GM12878 (cell line): ENCODE results near the gene ODF2L. TPM values are rescaled to one million over a fixed set of nuclear protein-coding genes. Genes with fewer than 3 reads are reported as not detected.

Source experiments
- ATAC-seq: fragments of 200-7000 bp; cut with Tn5 transposase; 3 replicates; pipeline ENCODE4 v1.9.1; 2020; ENCODE audit warnings: mild to moderate bottlenecking, moderate library complexity
- BruUV-seq: library from RNA; stranded (reverse); fragments of 400-500 nt; replicated peaks from 2 replicates; lab custom pipeline; 2021; lab: Mats Ljungman, UMichigan
- CTCF ChIA-PET: fragments of 300-600 bp; sonication (Branson Sonifier 250); formaldehyde crosslinking; extraction: SDS; loops from one replicate; lab custom pipeline; 2021; ENCODE audit warnings: inconsistent platforms; lab: Yijun Ruan, JAX
- POLR2A ChIA-PET: fragments of 350-600 bp; formaldehyde crosslinking; extraction: SDS; loops from one replicate; lab custom pipeline; 2021; ENCODE audit warnings: inconsistent platforms; lab: Charles Lee
- RAD21 ChIA-PET: fragments of 300-600 bp; sonication (Branson Sonifier 250); formaldehyde crosslinking; loops from one replicate; lab custom pipeline; 2023; ENCODE audit warnings: antibody characterized with exemption; ENCODE audit not compliant: unreplicated experiment; lab: Charles Lee
- SMC1A ChIA-PET: fragments of 300-600 bp; sonication (Branson Sonifier 250); formaldehyde crosslinking; loops from one replicate; lab custom pipeline; 2023; ENCODE audit not compliant: unreplicated experiment, uncharacterized antibody; lab: Charles Lee
- DNase-seq: peaks from one replicate; pipeline ENCODE4 v3.0.0-alpha.2; 2011; ENCODE audit warnings: low read depth, low spot score
- FAIRE-seq: peaks from 3 replicates; lab custom pipeline; 2011; peaks lifted over from hg19 to GRCh38; lab: Jason Lieb, UNC
- H2AFZ ChIP-seq: 2 replicates; pipeline ENCODE4 v1.6.0; 2011; ENCODE audit warnings: low read depth, low read length, control low read depth; ENCODE audit not compliant: control insufficient read depth
- H3K27ac ChIP-seq: 2 replicates; pipeline ENCODE4 v1.5.1; 2011; ENCODE audit warnings: control low read depth; ENCODE audit not compliant: control insufficient read depth, insufficient read depth
- H3K27me3 ChIP-seq, 2 experiments: replicated peaks in 1 of 2; 2 replicates each; pipeline versions ENCODE4 v1.6.0 to v1.6.1; 2011; ENCODE audit warnings: low read length in 1 of 2; ENCODE audit not compliant: control insufficient read depth in 2 of 2, insufficient read depth in 2 of 2
- H3K36me3 ChIP-seq, 2 experiments: 2 replicates each; pipeline ENCODE4 v1.5.1; 2011; ENCODE audit warnings: low read length in 1 of 2; ENCODE audit not compliant: control insufficient read depth in 2 of 2, insufficient read depth in 2 of 2
- H3K4me1 ChIP-seq: 2 replicates; pipeline ENCODE4 v1.6.1; 2011; ENCODE audit warnings: mild to moderate bottlenecking, low read length, moderate library complexity, mixed read lengths; ENCODE audit not compliant: control insufficient read depth, insufficient read depth
- H3K4me2 ChIP-seq: 2 replicates; pipeline ENCODE4 v1.6.0; 2011; ENCODE audit warnings: control low read depth; ENCODE audit not compliant: control insufficient read depth, insufficient read depth
- H3K4me3 ChIP-seq: fragments of 200-600 bp; sonication (generic); 2 replicates; pipeline ENCODE4 v1.5.1; 2016
- H3K79me2 ChIP-seq: 2 replicates; pipeline ENCODE4 v1.6.0; 2011; ENCODE audit warnings: low read length; ENCODE audit not compliant: control insufficient read depth, insufficient read depth
- H3K9ac ChIP-seq: 2 replicates; pipeline ENCODE4 v1.8.0; 2011; ENCODE audit warnings: low read length, control low read depth, mixed read lengths; ENCODE audit not compliant: control insufficient read depth, insufficient read depth
- H3K9me3 ChIP-seq: replicated peaks from 3 replicates; pipeline ENCODE4 v1.5.1; 2011; ENCODE audit warnings: mild to moderate bottlenecking, low read length; ENCODE audit not compliant: control insufficient read depth, insufficient read depth
- H4K20me1 ChIP-seq: 2 replicates; pipeline ENCODE4 v1.6.0; 2011; ENCODE audit not compliant: control insufficient read depth, insufficient read depth
- ESRRA ChIP-seq: IDR thresholded peaks from 2 replicates; pipeline ENCODE4 v1.6.1; 2012; ENCODE audit warnings: mild to moderate bottlenecking, low read length, improper control_type of control experiment
- PBX3 ChIP-seq: IDR thresholded peaks from 2 replicates; pipeline ENCODE4 v1.6.1; 2011; ENCODE audit warnings: mild to moderate bottlenecking, low read depth, low read length, moderate library complexity; ENCODE audit not compliant: insufficient replicate concordance
- POU2F2 ChIP-seq: IDR thresholded peaks from 3 replicates; pipeline ENCODE4 v1.6.1; 2011; ENCODE audit warnings: low read depth, mild to moderate bottlenecking, low read length, borderline replicate concordance
- TAF1 ChIP-seq: IDR thresholded peaks from 2 replicates; pipeline ENCODE4 v1.6.1; 2011; ENCODE audit warnings: mild to moderate bottlenecking, low read depth, low read length, borderline replicate concordance
- ZBTB33 ChIP-seq: fragments of 450-650 bp; IDR thresholded peaks from 2 replicates; pipeline ENCODE4 v1.6.1; 2017; ENCODE audit warnings: mild to moderate bottlenecking
- ZZZ3 ChIP-seq: IDR thresholded peaks from 2 replicates; pipeline ENCODE4 v1.6.1; 2011; ENCODE audit warnings: low read depth; ENCODE audit not compliant: control insufficient read depth, insufficient read length
- WGBS: methylation state at CpG from one replicate; pipeline ENCODE4 v1.1.6; 2016; ENCODE audit warnings: low lambda C conversion rate; ENCODE audit not compliant: insufficient replicate concordance, insufficient coverage; ENCODE audit errors: missing lambda C conversion rate; 5-methylcytosine and 5-hydroxymethylcytosine counted together
- in situ Hi-C: fragments of 300-500 bp; cut with MboI; formaldehyde crosslinking; loops from 9 replicates; pipeline ENCODE4 v1.14.3; 2018; ENCODE audit warnings: mixed read lengths
- intact Hi-C: fragments of 100-400 bp; cut with micrococcal nuclease; formaldehyde crosslinking; loops from one replicate; pipeline ENCODE4 v1.14.2; 2022; ENCODE audit not compliant: unreplicated experiment
- polyA plus RNA-seq, 11 experiments: library from polyadenylated mRNA; depleted of rRNA in 4 of 11; unstranded in 6 of 11; stranded (reverse) in 5 of 11; fragments of >200 nt; fragmentation: Nextera tagmentation in 4 of 11; fragmentation: Illumina TruSeq in 1 of 11; extraction: Ambion mirVana in 4 of 11; extraction: Trizol in 1 of 11; gene quantifications; 1 replicate in 1 of 11; 2 replicates in 10 of 11; pipeline versions ENCODE4 v1.2.1 to v1.2.3, GENCODE V29; 2011 to 2016; ENCODE audit warnings: inconsistent platforms in 2 of 11, missing spikeins in 2 of 11, low read depth in 1 of 11
- total RNA-seq, 4 experiments: library from RNA; depleted of rRNA in 3 of 4; stranded (reverse); fragments of >200 nt in 3 of 4; fragmentation: Illumina TruSeq in 1 of 4; extraction: Trizol in 1 of 4; gene quantifications; 2 replicates each; pipeline versions ENCODE4 v1.2.1 to v1.2.3, GENCODE V29; 2013 to 2021
- TF ChIP-seq, protein P1 (sequence below): fragments of 450-650 bp; formaldehyde crosslinking; IDR thresholded peaks from 2 replicates; pipeline ENCODE4 v1.4.0; 2020; ENCODE audit warnings: mild to moderate bottlenecking, moderate library complexity
- TF ChIP-seq, protein P2 (sequence below): fragments of 450-650 bp; conservative IDR thresholded peaks from 2 replicates; pipeline ENCODE4 v1.6.1; 2017; ENCODE audit warnings: mild to moderate bottlenecking, moderate library complexity

ODF2L gene
- total and polyA plus RNA-seq, 10 of the 15 experiments (the other 5 are each of a cell fraction or from before 2014, with no cell fraction given): 10.4 to 29.5 (median 18.5) TPM

DNA sequence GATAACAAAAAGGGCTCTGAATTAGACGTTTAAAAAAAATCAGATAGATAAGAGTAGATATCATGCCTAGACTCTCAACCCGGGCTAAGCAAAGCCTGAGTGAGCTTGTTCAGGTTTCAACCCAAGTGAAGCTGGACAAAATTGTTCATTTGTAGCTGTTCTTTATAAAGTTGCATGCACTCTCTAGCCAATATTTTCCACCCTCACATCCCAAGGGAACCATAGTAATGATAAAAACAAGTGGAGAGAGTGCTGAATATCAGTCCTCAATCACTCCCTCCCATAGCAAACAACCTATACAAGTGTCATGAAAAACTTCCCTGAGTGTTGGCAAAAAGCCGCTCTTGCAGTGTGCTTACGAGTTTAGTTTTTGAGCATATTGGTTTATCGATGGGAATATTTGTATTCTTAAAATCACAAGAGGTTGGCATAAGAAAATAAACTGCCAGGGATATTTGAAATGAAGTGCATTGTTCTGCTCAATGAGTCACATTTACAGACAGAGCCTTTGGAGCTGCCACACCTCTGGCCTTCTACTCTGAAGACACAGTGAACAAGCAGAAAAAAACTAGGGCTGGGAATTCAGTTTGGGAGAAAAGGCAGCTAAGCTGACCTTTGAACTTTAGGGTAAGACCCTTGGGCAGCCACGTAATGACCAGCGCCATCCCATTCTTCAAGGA lies 25.6 kb upstream of the ODF2L start:
- Histone ChIP-seq H4K20me1 (no peaks in the 10 kb centered on the region), H3K27ac (no peak overlapping the region), H3K4me3 (no peak overlapping the region), H3K9ac (no peak overlapping the region), H3K4me2 (no peak overlapping the region), H3K79me2 (no peaks in the 10 kb centered on the region), H3K36me3 (no peaks in the 10 kb centered on the region), H2AFZ (no peak overlapping the region), H3K4me1 (no peaks in the 10 kb centered on the region), H3K9me3 (no peaks in the 10 kb centered on the region), H3K27me3 (no peaks in the 10 kb centered on the region; a peak in 1 of 4 replicates)
- SMC1A ChIA-PET: interaction anchor here (1.0 kb wide), 1 partner anchor 8 kb away, joined by 3 read pairs; no protein-coding TSS in a partner anchor
- ATAC-seq: no peak
- FAIRE-seq: no peak
- TF ChIP-seq ZZZ3: no peak
- no peak for TF ChIP-seq ESRRA
- no peak for TF ChIP-seq TAF1
- TF ChIP-seq POU2F2: no peak
- TF ChIP-seq, protein P1, sequence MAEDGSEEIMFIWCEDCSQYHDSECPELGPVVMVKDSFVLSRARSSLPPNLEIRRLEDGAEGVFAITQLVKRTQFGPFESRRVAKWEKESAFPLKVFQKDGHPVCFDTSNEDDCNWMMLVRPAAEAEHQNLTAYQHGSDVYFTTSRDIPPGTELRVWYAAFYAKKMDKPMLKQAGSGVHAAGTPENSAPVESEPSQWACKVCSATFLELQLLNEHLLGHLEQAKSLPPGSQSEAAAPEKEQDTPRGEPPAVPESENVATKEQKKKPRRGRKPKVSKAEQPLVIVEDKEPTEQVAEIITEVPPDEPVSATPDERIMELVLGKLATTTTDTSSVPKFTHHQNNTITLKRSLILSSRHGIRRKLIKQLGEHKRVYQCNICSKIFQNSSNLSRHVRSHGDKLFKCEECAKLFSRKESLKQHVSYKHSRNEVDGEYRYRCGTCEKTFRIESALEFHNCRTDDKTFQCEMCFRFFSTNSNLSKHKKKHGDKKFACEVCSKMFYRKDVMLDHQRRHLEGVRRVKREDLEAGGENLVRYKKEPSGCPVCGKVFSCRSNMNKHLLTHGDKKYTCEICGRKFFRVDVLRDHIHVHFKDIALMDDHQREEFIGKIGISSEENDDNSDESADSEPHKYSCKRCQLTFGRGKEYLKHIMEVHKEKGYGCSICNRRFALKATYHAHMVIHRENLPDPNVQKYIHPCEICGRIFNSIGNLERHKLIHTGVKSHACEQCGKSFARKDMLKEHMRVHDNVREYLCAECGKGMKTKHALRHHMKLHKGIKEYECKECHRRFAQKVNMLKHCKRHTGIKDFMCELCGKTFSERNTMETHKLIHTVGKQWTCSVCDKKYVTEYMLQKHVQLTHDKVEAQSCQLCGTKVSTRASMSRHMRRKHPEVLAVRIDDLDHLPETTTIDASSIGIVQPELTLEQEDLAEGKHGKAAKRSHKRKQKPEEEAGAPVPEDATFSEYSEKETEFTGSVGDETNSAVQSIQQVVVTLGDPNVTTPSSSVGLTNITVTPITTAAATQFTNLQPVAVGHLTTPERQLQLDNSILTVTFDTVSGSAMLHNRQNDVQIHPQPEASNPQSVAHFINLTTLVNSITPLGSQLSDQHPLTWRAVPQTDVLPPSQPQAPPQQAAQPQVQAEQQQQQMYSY (CRISPR knock-in tag): no peak
- TF ChIP-seq PBX3: no peak
- TF ChIP-seq, protein P2, sequence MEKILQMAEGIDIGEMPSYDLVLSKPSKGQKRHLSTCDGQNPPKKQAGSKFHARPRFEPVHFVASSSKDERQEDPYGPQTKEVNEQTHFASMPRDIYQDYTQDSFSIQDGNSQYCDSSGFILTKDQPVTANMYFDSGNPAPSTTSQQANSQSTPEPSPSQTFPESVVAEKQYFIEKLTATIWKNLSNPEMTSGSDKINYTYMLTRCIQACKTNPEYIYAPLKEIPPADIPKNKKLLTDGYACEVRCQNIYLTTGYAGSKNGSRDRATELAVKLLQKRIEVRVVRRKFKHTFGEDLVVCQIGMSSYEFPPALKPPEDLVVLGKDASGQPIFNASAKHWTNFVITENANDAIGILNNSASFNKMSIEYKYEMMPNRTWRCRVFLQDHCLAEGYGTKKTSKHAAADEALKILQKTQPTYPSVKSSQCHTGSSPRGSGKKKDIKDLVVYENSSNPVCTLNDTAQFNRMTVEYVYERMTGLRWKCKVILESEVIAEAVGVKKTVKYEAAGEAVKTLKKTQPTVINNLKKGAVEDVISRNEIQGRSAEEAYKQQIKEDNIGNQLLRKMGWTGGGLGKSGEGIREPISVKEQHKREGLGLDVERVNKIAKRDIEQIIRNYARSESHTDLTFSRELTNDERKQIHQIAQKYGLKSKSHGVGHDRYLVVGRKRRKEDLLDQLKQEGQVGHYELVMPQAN: no peak
- TF ChIP-seq ZBTB33: no peak
- RAD21 ChIA-PET: no interaction called here
- DNase-seq: no peak
- intact Hi-C loops (no loop called here), in situ Hi-C loops (no loop called here)
- POLR2A ChIA-PET: no interaction called here
- BruUV-seq: no TSS peak
- CTCF ChIA-PET: interaction anchor here (1.1 kb wide), 1 partner anchor 16 kb away, joined by 3 read pairs; no protein-coding TSS in a partner anchor
- WGBS: 60% methylated on average over 7 of the region's 7 CpGs
